Retinal pigment epithelial cell (primary cell): ENCODE results near the gene LRIF1.

Experiments used
- DNase-seq: peaks from one replicate; pipeline ENCODE4 v3.0.0-alpha.2; 2010; ENCODE audit warnings: low read depth
- H3K4me3 ChIP-seq: 2 replicates; pipeline ENCODE4 v1.5.1; 2011; ENCODE audit warnings: mild to moderate bottlenecking, low read length, control low read depth, moderate library complexity
- TF ChIP-seq, protein P1 (sequence below): conservative IDR thresholded peaks from 2 replicates; pipeline ENCODE4 v1.5.1; 2011; ENCODE audit warnings: low read depth, low read length, control low read depth, inconsistent platforms

Gene LRIF1

DNA sequence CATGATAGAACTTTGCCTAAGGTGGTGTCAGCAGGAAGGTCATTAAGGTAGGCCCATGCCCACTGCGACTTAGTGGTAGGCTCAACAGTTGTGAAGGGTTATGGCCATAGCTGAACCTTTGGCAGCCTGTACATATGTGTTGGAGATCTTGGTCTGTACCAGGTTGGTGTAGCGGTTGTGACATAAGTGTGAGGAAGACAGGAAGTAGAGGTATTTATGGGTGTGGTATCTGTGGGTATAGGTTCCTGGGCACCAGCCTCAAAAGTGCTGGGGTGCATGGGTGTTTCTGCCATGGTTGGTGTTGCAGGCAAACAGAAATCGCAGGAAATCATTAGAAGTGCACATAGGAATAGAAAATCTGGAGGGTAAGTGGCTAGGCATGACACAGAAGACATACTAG lies 18.6 kb upstream of the LRIF1 start:
- TF ChIP-seq, protein P1, sequence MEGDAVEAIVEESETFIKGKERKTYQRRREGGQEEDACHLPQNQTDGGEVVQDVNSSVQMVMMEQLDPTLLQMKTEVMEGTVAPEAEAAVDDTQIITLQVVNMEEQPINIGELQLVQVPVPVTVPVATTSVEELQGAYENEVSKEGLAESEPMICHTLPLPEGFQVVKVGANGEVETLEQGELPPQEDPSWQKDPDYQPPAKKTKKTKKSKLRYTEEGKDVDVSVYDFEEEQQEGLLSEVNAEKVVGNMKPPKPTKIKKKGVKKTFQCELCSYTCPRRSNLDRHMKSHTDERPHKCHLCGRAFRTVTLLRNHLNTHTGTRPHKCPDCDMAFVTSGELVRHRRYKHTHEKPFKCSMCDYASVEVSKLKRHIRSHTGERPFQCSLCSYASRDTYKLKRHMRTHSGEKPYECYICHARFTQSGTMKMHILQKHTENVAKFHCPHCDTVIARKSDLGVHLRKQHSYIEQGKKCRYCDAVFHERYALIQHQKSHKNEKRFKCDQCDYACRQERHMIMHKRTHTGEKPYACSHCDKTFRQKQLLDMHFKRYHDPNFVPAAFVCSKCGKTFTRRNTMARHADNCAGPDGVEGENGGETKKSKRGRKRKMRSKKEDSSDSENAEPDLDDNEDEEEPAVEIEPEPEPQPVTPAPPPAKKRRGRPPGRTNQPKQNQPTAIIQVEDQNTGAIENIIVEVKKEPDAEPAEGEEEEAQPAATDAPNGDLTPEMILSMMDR = no peak
- no peak for DNase-seq
- H3K4me3 ChIP-seq = no peak overlapping the region

- no peak for DNase-seq
- TF ChIP-seq, protein P1 = no peak
- H3K4me3 ChIP-seq = no peak overlapping the region
Measured at GRCh38 chr1:110979154-110979553, 15.4 kb upstream of the LRIF1 start.

- H3K4me3 ChIP-seq = no peak overlapping the region
- no peak for DNase-seq
- TF ChIP-seq, protein P1 = no peak
Measured at GRCh38 chr1:110976089-110976488, 12.4 kb upstream of the LRIF1 start.

GRCh38 chr1:110975265-110975664 lies 11.5 kb upstream of the LRIF1 start:
- TF ChIP-seq, protein P1 = no peak

DNA sequence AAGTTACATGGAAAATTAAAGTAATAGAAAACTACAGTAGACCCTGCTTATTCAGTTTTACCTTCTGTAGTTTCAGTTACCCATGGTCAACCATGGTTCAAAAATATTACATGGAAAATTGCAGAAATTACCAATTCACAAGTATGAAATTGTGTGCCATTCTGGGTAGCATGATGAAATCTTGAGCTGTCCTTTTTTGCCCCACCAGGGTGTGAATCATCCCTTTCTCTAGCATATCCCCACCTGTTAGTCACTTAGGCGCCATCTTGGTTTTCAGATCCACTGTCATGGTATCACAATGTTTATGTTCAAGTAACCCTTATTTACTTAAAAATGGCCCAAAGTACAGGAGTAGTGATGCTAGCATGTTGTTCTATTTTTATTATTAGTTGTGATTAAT lies 3.5 kb upstream of the LRIF1 start:
- H3K4me3 ChIP-seq = no peak overlapping the region
- TF ChIP-seq, protein P1 = no peak
- DNase-seq = no peak

More at GRCh38 chr1:110975265-110975664, 11.5 kb upstream of the LRIF1 start:
- no peak overlapping the region for H3K4me3 ChIP-seq
- no peak for DNase-seq

DNA sequence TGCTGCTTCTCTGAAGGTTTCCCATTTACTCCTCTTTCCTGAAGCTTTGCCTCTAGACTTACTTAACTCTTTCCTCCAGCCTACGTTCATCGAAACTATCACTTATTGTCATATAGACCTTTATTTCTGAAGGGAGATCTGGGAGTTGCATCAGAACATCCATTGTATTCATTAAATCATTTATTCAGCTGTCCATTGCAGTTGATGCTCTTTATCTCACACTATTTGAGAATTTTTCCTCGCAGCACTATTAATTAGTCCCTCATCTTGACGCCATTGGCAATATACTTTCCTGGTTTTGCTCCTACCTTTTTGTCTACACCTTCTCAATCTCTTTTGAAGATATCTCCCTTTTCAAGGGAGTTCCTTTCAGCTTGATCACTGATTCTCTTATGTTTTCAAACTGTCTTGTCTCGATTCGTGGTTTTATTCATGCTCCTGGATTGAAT lies 757 bp upstream of the LRIF1 start:
- H3K4me3 ChIP-seq = peak overlapping the region; percentile 83
- TF ChIP-seq, protein P1 = no peak

GRCh38 chr1:110962892-110963690 lies 631 bp downstream of the LRIF1 start:
- peak overlapping the region; percentile 83 for H3K4me3 ChIP-seq
- TF ChIP-seq, protein P1 = no peak
- peak; percentile 45 for DNase-seq

More for the DNA sequence above, 757 bp upstream of the LRIF1 start:
- no peak for DNase-seq
